ENCODE measurements around the gene DNTT. TPM values are rescaled to one million over a fixed set of nuclear protein-coding genes. Genes with fewer than 3 reads are reported as not detected.

Gene DNTT
- not detected for total RNA-seq

DNA sequence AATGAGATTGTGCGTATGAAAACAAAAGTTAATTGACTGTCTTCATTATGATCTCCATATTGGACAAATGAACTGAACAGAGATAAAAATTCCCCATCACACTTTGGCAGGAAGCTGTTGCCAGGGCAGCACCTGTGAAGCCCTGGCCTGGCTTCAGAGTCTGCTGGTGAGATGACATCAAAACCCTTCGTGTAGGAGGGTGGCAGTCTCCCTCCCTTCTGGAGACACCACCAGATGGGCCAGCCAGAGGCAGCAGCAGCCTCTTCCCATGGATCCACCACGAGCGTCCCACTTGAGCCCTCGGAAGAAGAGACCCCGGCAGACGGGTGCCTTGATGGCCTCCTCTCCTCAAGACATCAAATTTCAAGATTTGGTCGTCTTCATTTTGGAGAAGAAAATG lies at the start of gene DNTT:
TSS of gene DNTT (plus strand) at position 205 of the 400 bp plus-strand sequence. CDS start at position 269, 64 bp downstream.
- no peak for ATAC-seq (ENCODE audit: low FRiP score)
- no peak for DNase-seq (ENCODE audit: low spot score)
- TF ChIP-seq CTCF (IDR thresholded peaks at IDR 0.05), result no peak

GRCh38 chr10:96254976-96255375 lies 49.3 kb upstream of the DNTT start:
- DNase-seq (ENCODE audit: low spot score), result no peak
- TF ChIP-seq CTCF (IDR thresholded peaks at IDR 0.05), result no peak
- no peak for ATAC-seq (ENCODE audit: low FRiP score)

GRCh38 chr10:96255549-96256333 lies 48.5 kb upstream of the DNTT start:
- no peak for ATAC-seq (ENCODE audit: low FRiP score)
- TF ChIP-seq CTCF (IDR thresholded peaks at IDR 0.05), result no peak
- no peak for DNase-seq (ENCODE audit: low spot score)

DNA sequence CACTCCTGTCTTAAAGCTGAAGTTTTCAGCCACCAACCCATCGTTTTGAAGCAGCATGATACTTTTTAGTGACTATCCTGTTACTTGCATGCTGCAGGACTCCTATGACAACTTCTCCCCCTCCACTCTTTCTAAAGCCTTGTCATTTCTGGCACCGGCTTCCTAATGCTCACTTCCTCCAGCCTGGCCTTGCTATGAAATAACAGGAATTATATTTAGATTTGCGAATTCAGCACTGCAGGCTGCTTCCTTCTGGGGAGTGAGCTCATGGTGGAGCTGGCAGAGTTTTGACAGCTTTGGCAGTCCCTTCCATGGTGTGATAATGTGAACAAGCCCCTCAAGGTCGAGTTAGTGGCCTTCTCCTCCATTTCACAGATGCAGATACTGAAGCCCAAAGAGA lies 46.3 kb upstream of the DNTT start:
- DNase-seq (ENCODE audit: low spot score) (no peak), ATAC-seq (ENCODE audit: low FRiP score) (no peak)
- no peak for TF ChIP-seq CTCF (IDR thresholded peaks at IDR 0.05)

DNA sequence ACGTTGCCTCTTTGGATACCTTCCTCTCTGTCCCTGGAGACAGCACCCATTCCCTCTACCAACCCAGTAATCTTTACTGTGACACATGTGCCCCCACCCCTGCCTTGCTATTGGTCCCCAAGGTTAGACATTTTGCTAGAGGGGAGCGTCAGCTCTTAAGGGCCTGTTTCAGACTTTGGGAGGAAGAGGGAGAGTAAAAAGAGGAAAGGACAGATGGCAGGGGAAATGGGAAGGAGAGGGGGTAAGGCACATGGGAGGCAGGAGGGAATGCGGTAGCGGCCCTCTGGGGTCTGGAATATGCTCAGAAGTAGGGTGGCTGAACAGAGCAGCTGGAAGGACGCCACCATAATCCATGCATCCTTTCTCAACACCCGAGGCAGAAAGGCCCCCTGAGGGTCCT lies 45.1 kb upstream of the DNTT start:
- no peak for DNase-seq (ENCODE audit: low spot score)
- TF ChIP-seq CTCF (IDR thresholded peaks at IDR 0.05), result no peak
- no peak for ATAC-seq (ENCODE audit: low FRiP score)

DNA sequence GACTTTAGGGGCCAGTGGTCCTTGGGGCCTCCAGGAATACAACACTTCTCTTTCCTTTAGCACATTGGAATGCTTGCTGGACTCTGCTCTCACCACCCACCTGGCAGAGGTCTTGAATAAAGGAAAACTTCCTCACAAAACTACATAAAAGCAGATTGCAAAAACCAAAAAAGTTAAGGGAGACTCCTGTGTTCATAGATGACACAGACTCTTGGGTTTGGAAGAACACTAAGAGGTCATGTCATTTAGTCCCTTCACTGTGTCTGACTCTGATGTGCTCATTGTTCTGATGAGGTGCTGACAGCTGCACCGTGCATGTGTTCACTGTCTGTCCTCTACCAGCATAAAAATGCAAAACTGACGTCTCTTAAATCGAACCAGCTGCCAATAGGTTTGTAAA lies 44.2 kb upstream of the DNTT start:
- ATAC-seq (ENCODE audit: low FRiP score), result no peak
- DNase-seq (ENCODE audit: low spot score), result no peak
- no peak for TF ChIP-seq CTCF (IDR thresholded peaks at IDR 0.05)

- no peak for DNase-seq (ENCODE audit: low spot score)
- no peak for TF ChIP-seq CTCF (IDR thresholded peaks at IDR 0.05)
- ATAC-seq (ENCODE audit: low FRiP score), result no peak
Measured at GRCh38 chr10:96261132-96261531, 43.1 kb upstream of the DNTT start.
